GM23338 (cell line): ENCODE data around the gene TFIP11. TPM values are rescaled to one million over a fixed set of nuclear protein-coding genes. Genes with fewer than 3 reads are reported as not detected.

ENCODE experiments used
- ATAC-seq: fragments of 200-7000 bp; cut with Tn5 transposase; 3 replicates; pipeline ENCODE4 v1.9.1; 2020
- DNase-seq: peaks from one replicate; pipeline ENCODE4 v3.0.0-alpha.2; 2015; ENCODE audit warnings: low spot score
- H2AFZ ChIP-seq: fragments of 200-600 bp; sonication (generic); 2 replicates; pipeline ENCODE4 v1.8.0; 2016; ENCODE audit warnings: antibody characterized with exemption, mild to moderate bottlenecking, moderate library complexity
- H3F3A ChIP-seq: fragments of 200-600 bp; sonication (generic); replicated peaks from 2 replicates; pipeline ENCODE4 v1.8.0; 2017; ENCODE audit warnings: antibody characterized with exemption, mixed run types, low read depth
- H3K27ac ChIP-seq: fragments of 200-600 bp; sonication (generic); 2 replicates; pipeline ENCODE4 v1.6.1; 2016; ENCODE audit warnings: low read depth
- H3K27me3 ChIP-seq: fragments of 200-600 bp; sonication (generic); 2 replicates; pipeline ENCODE4 v1.8.0; 2016; ENCODE audit warnings: mild to moderate bottlenecking, mixed run types, moderate library complexity; ENCODE audit not compliant: insufficient read depth
- H3K36me3 ChIP-seq: fragments of 200-600 bp; sonication (generic); 2 replicates; pipeline ENCODE4 v1.8.0; 2016; ENCODE audit warnings: mild to moderate bottlenecking; ENCODE audit not compliant: insufficient read depth
- H3K4me1 ChIP-seq: fragments of 200-600 bp; sonication (generic); 2 replicates; pipeline ENCODE4 v1.8.0; 2016; ENCODE audit warnings: mild to moderate bottlenecking, moderate library complexity; ENCODE audit not compliant: insufficient read depth
- H3K4me2 ChIP-seq: fragments of 200-600 bp; sonication (generic); 2 replicates; pipeline ENCODE4 v1.7.1; 2017; ENCODE audit warnings: mixed run types
- H3K4me3 ChIP-seq: fragments of 200-600 bp; sonication (generic); 2 replicates; pipeline ENCODE4 v1.6.1; 2016; ENCODE audit warnings: mixed run types
- H3K79me2 ChIP-seq: fragments of 200-600 bp; sonication (generic); replicated peaks from 2 replicates; pipeline ENCODE4 v1.8.0; 2017; ENCODE audit warnings: mild to moderate bottlenecking; ENCODE audit not compliant: insufficient read depth
- H3K9me2 ChIP-seq: fragments of 200-600 bp; sonication (generic); 2 replicates; pipeline ENCODE4 v1.8.0; 2017; ENCODE audit not compliant: insufficient read depth
- H4K20me1 ChIP-seq: fragments of 200-600 bp; sonication (generic); replicated peaks from 2 replicates; pipeline ENCODE4 v1.8.0; 2017; ENCODE audit warnings: mild to moderate bottlenecking; ENCODE audit not compliant: insufficient read depth
- H3K27ac Mint-ChIP-seq: 2 replicates; pipeline ENCODE4 v1.8.0; 2020; ENCODE audit warnings: inconsistent platforms, mild to moderate bottlenecking, moderate library complexity, mixed read lengths
- H3K27me3 Mint-ChIP-seq: 3 replicates; pipeline ENCODE4 v1.8.0; 2022; ENCODE audit warnings: low read depth, mild to moderate bottlenecking, moderate library complexity, mixed read lengths, inconsistent platforms; ENCODE audit not compliant: insufficient read depth, poor library complexity
- H3K36me3 Mint-ChIP-seq: 3 replicates; pipeline ENCODE4 v1.8.0; 2021; ENCODE audit warnings: low read depth, mild to moderate bottlenecking, inconsistent platforms, moderate library complexity, mixed read lengths
- H3K4me1 Mint-ChIP-seq: 3 replicates; pipeline ENCODE4 v1.8.0; 2020; ENCODE audit warnings: mild to moderate bottlenecking, inconsistent platforms, mixed read lengths
- H3K4me3 Mint-ChIP-seq: 3 replicates; pipeline ENCODE4 v1.8.0; 2021; ENCODE audit warnings: moderate library complexity, mild to moderate bottlenecking, inconsistent platforms, mixed read lengths
- H3K9me3 Mint-ChIP-seq: 3 replicates; pipeline ENCODE4 v1.8.0; 2020; ENCODE audit warnings: moderate library complexity, mild to moderate bottlenecking, inconsistent platforms, mixed read lengths
- CREB1 ChIP-seq: fragments of 250-450 bp; sonication (Bioruptor Pico); IDR thresholded peaks from 2 replicates; pipeline ENCODE4 v1.5.0; 2020; ENCODE audit warnings: low read depth, mild to moderate bottlenecking, moderate library complexity
- CTCF ChIP-seq, 2 experiments: fragments of 200-600 bp in 1 of 2; sonication (generic) in 1 of 2; conservative IDR thresholded peaks; 2 replicates each; pipeline versions ENCODE4 v1.5.1 to v1.6.1; 2016 to 2017; ENCODE audit warnings: antibody characterized with exemption in 2 of 2, low read depth in 2 of 2, mild to moderate bottlenecking in 2 of 2, moderate library complexity in 1 of 2
- ETS1 ChIP-seq: IDR thresholded peaks from 2 replicates; pipeline ENCODE4 v1.6.1; 2016; ENCODE audit warnings: antibody characterized with exemption
- EZH2 ChIP-seq: fragments of 200-600 bp; sonication (generic); IDR thresholded peaks from one replicate; pipeline ENCODE4 v1.8.0; 2017; ENCODE audit warnings: antibody characterized with exemption, mild to moderate bottlenecking, low read depth; ENCODE audit not compliant: unreplicated experiment
- EZH2phosphoT487 ChIP-seq: fragments of 200-600 bp; sonication (generic); IDR thresholded peaks from one replicate; pipeline ENCODE4 v1.8.1; 2018; ENCODE audit warnings: antibody characterized with exemption; ENCODE audit not compliant: unreplicated experiment
- JUNB ChIP-seq: IDR thresholded peaks from one replicate; pipeline ENCODE4 v1.6.1; 2016; ENCODE audit warnings: antibody characterized with exemption; ENCODE audit not compliant: unreplicated experiment
- NANOG ChIP-seq: IDR thresholded peaks from 2 replicates; pipeline ENCODE4 v1.6.1; 2016; ENCODE audit warnings: antibody characterized with exemption, borderline replicate concordance
- POLR2AphosphoS5 ChIP-seq: IDR thresholded peaks from 2 replicates; pipeline ENCODE4 v1.6.1; 2016; ENCODE audit warnings: antibody characterized with exemption, low read depth
- REST ChIP-seq: IDR thresholded peaks from one replicate; pipeline ENCODE4 v1.6.1; 2018; ENCODE audit warnings: antibody characterized with exemption; ENCODE audit not compliant: unreplicated experiment
- STAT1 ChIP-seq: IDR thresholded peaks from one replicate; pipeline ENCODE4 v1.6.1; 2016; ENCODE audit warnings: antibody characterized with exemption; ENCODE audit not compliant: unreplicated experiment
- ZNF114 ChIP-seq: fragments of 250-450 bp; sonication (Bioruptor Pico); IDR thresholded peaks from 2 replicates; pipeline ENCODE4 v1.5.0; 2020; ENCODE audit warnings: mild to moderate bottlenecking, moderate library complexity
- ZNF331 ChIP-seq: fragments of 250-450 bp; sonication (Bioruptor Pico); IDR thresholded peaks from 2 replicates; pipeline ENCODE4 v1.5.0; 2020; ENCODE audit warnings: low read depth, mild to moderate bottlenecking, moderate library complexity
- ZNF462 ChIP-seq: fragments of 250-450 bp; sonication (Bioruptor Pico); IDR thresholded peaks from 2 replicates; pipeline ENCODE4 v1.5.0; 2020; ENCODE audit warnings: mild to moderate bottlenecking, moderate library complexity
- polyA plus RNA-seq: library from polyadenylated mRNA; unstranded; fragments of >200 nt; fragmentation: Nextera tagmentation; extraction: Ambion mirVana; gene quantifications from 2 replicates; pipeline ENCODE4 v1.2.1, GENCODE V29; 2016
- total RNA-seq: library from RNA; depleted of rRNA; stranded (reverse); fragments of >200 nt; shearing (Covaris generic); gene quantifications from 2 replicates; pipeline ENCODE4 v1.2.3, GENCODE V29; 2014

TFIP11 gene
- total and polyA plus RNA-seq, 2 experiments from 2014 or later = 17.1 to 26.2 TPM

- TF ChIP-seq CREB1 (CRISPR knock-in tag) (no peak), ZNF114 (CRISPR knock-in tag) (no peak), ETS1 (no peak), REST (no peak), JUNB (no peak), POLR2AphosphoS5 (no peak), ZNF462 (CRISPR knock-in tag) (no peak), EZH2 (no peak), NANOG (no peak), CTCF (conservative IDR thresholded peaks at IDR 0.05; ENCODE audit: low read depth in 2 of 2) (no peak), EZH2phosphoT487 (no peak), STAT1 (no peak), ZNF331 (CRISPR knock-in tag) (no peak)
- Histone ChIP-seq H3K79me2 (0 out of 2 replicates have a peak, but pooled peaks cover 2% of the 10 kb centered on the region), H3K4me2 (no peak overlapping the region), H3K27ac (peak overlapping the region; percentile 76), H3K4me1 (0 out of 2 replicates have a peak, but pooled peaks cover 3% of the 10 kb centered on the region), H4K20me1 (peaks cover 7% of the 10 kb centered on the region), H2AFZ (no peak overlapping the region), H3K9me2 (no peaks in the 10 kb centered on the region), H3K27me3 (no peaks in the 10 kb centered on the region), H3K4me3 (no peak overlapping the region), H3K36me3 (peaks cover 46% of the 10 kb centered on the region), H3F3A (peaks cover 27% of the 10 kb centered on the region; the same call in 1 of the 2 replicates)
- H3K27me3 Mint-ChIP-seq = peaks cover 2% of the 10 kb centered on the region
- no peaks in the 10 kb centered on the region for H3K9me3 Mint-ChIP-seq
- no peak for ATAC-seq
- peak overlapping the region; percentile 84; the same call in 1 of the 2 replicates for H3K27ac Mint-ChIP-seq
- DNase-seq = no peak
- H3K4me3 Mint-ChIP-seq = no peak overlapping the region
- H3K36me3 Mint-ChIP-seq = peaks cover 67% of the 10 kb centered on the region
- H3K4me1 Mint-ChIP-seq = no peaks in the 10 kb centered on the region
These were observed 22.0 kb upstream of the TFIP11 start for GRCh38 chr22:26534171-26534855.
